ENCODE measurements around the gene NUMA1.
A peak's percentile ranks its signal among the peaks of the same experiment; 100 is the strongest.

NUMA1 gene

GRCh38 chr11:72102162-72102561 lies 21.8 kb upstream of the NUMA1 start:
- no peak for TF ChIP-seq Cebpa-rat (IDR thresholded peaks at IDR 0.05)
- H3K9ac ChIP-seq = peak overlapping the region; percentile 95

GRCh38 chr11:72100462-72100861 lies 20.1 kb upstream of the NUMA1 start:
- H3K27ac ChIP-seq = peak overlapping the region; percentile 37; the same call in 1 of the 2 replicates
- H3K9me3 ChIP-seq = no peaks in the 10 kb centered on the region
- H3K27me3 ChIP-seq = no peaks in the 10 kb centered on the region
- H3K4me3 ChIP-seq = no peak overlapping the region
- TF ChIP-seq Cebpa-rat (IDR thresholded peaks at IDR 0.05) = no peak
- peaks cover 28% of the 10 kb centered on the region for H4K20me1 ChIP-seq
- H3K9ac ChIP-seq = peak overlapping the region; percentile 17; the same call in 1 of the 2 replicates
- H3K36me3 ChIP-seq = peaks cover 64% of the 10 kb centered on the region
- peak overlapping the region; percentile 17 for H3K4me2 ChIP-seq
- H3K4me1 ChIP-seq = peaks cover 35% of the 10 kb centered on the region

More at GRCh38 chr11:72102162-72102561, 21.8 kb upstream of the NUMA1 start:
- H3K27me3 ChIP-seq = no peaks in the 10 kb centered on the region
- H3K9me3 ChIP-seq = no peaks in the 10 kb centered on the region
- H3K36me3 ChIP-seq = peaks cover 50% of the 10 kb centered on the region
- peaks cover 28% of the 10 kb centered on the region for H4K20me1 ChIP-seq
- H3K4me1 ChIP-seq = peaks cover 35% of the 10 kb centered on the region
- H3K27ac ChIP-seq = peak overlapping the region; percentile 97
- H3K4me3 ChIP-seq = peak overlapping the region; percentile 80
- peak overlapping the region; percentile 92 for H3K4me2 ChIP-seq

GRCh38 chr11:72100009-72100408 lies 19.7 kb upstream of the NUMA1 start:
- H3K4me3 ChIP-seq = no peak overlapping the region
- H3K9ac ChIP-seq = peak overlapping the region; percentile 17; the same call in 1 of the 2 replicates
- no peaks in the 10 kb centered on the region for H3K27me3 ChIP-seq
- no peak overlapping the region for H3K4me2 ChIP-seq
- peaks cover 35% of the 10 kb centered on the region for H3K4me1 ChIP-seq
- TF ChIP-seq Cebpa-rat (IDR thresholded peaks at IDR 0.05) = no peak
- H3K36me3 ChIP-seq = peaks cover 69% of the 10 kb centered on the region
- H3K27ac ChIP-seq = no peak overlapping the region
- H4K20me1 ChIP-seq = peaks cover 28% of the 10 kb centered on the region
- H3K9me3 ChIP-seq = no peaks in the 10 kb centered on the region

- H3K27ac ChIP-seq = no peak overlapping the region
- TF ChIP-seq Cebpa-rat (IDR thresholded peaks at IDR 0.05) = no peak
- no peak overlapping the region for H3K9ac ChIP-seq
- H4K20me1 ChIP-seq = peaks cover 28% of the 10 kb centered on the region
- no peaks in the 10 kb centered on the region for H3K9me3 ChIP-seq
- H3K4me1 ChIP-seq = peaks cover 30% of the 10 kb centered on the region
- peaks cover 80% of the 10 kb centered on the region for H3K36me3 ChIP-seq
- H3K4me3 ChIP-seq = no peak overlapping the region
- H3K4me2 ChIP-seq = no peak overlapping the region
- H3K27me3 ChIP-seq = no peaks in the 10 kb centered on the region
Measured at GRCh38 chr11:72098741-72099140, 18.4 kb upstream of the NUMA1 start.

GRCh38 chr11:72091292-72091691 lies 10.9 kb upstream of the NUMA1 start:
- Histone ChIP-seq H3K9me3 (no peaks in the 10 kb centered on the region), H3K36me3 (peaks cover 66% of the 10 kb centered on the region), H3K9ac (no peak overlapping the region), H3K4me1 (peaks cover 11% of the 10 kb centered on the region), H3K4me3 (no peak overlapping the region), H3K27ac (peak overlapping the region; percentile 28; the same call in 1 of the 2 replicates), H4K20me1 (no peaks in the 10 kb centered on the region), H3K27me3 (no peaks in the 10 kb centered on the region), H3K4me2 (peak overlapping the region; percentile 35)
- no peak for TF ChIP-seq Cebpa-rat (IDR thresholded peaks at IDR 0.05)

- no peak for TF ChIP-seq Cebpa-rat (IDR thresholded peaks at IDR 0.05)
- Histone ChIP-seq H3K4me1 (peaks cover 11% of the 10 kb centered on the region), H3K9ac (0 out of 2 replicates have a peak overlapping the region, but pooled peaks have one; percentile 23), H3K36me3 (peaks cover 37% of the 10 kb centered on the region), H3K9me3 (no peaks in the 10 kb centered on the region), H3K27ac (no peak overlapping the region), H4K20me1 (no peaks in the 10 kb centered on the region), H3K27me3 (no peaks in the 10 kb centered on the region), H3K4me2 (no peak overlapping the region), H3K4me3 (no peak overlapping the region)
Measured at GRCh38 chr11:72088076-72088808, 7.9 kb upstream of the NUMA1 start.

GRCh38 chr11:72085621-72086351 lies 5.4 kb upstream of the NUMA1 start:
- H3K27me3 ChIP-seq = no peaks in the 10 kb centered on the region
- peaks cover 30% of the 10 kb centered on the region for H3K36me3 ChIP-seq
- no peak for TF ChIP-seq Cebpa-rat (IDR thresholded peaks at IDR 0.05)
- H3K4me1 ChIP-seq = peaks cover 15% of the 10 kb centered on the region
- no peak overlapping the region for H3K4me2 ChIP-seq
- no peak overlapping the region for H3K27ac ChIP-seq
- H3K9ac ChIP-seq = no peak overlapping the region
- no peaks in the 10 kb centered on the region for H4K20me1 ChIP-seq
- H3K4me3 ChIP-seq = no peak overlapping the region
- H3K9me3 ChIP-seq = no peaks in the 10 kb centered on the region

- Histone ChIP-seq H3K4me2 (no peak overlapping the region), H3K36me3 (peaks cover 22% of the 10 kb centered on the region), H3K4me3 (no peak overlapping the region), H3K9ac (no peak overlapping the region), H3K27ac (no peak overlapping the region), H3K27me3 (no peaks in the 10 kb centered on the region), H3K9me3 (no peaks in the 10 kb centered on the region), H3K4me1 (peaks cover 16% of the 10 kb centered on the region), H4K20me1 (no peaks in the 10 kb centered on the region)
- no peak for TF ChIP-seq Cebpa-rat (IDR thresholded peaks at IDR 0.05)
Measured at GRCh38 chr11:72084965-72085364, 4.6 kb upstream of the NUMA1 start.

- H4K20me1 ChIP-seq = peaks cover 8% of the 10 kb centered on the region
- no peaks in the 10 kb centered on the region for H3K9me3 ChIP-seq
- no peak overlapping the region for H3K9ac ChIP-seq
- H3K4me2 ChIP-seq = no peak overlapping the region
- peaks cover 13% of the 10 kb centered on the region for H3K36me3 ChIP-seq
- no peak for TF ChIP-seq Cebpa-rat (IDR thresholded peaks at IDR 0.05)
- no peaks in the 10 kb centered on the region for H3K27me3 ChIP-seq
- no peak overlapping the region for H3K27ac ChIP-seq
- peaks cover 24% of the 10 kb centered on the region for H3K4me1 ChIP-seq
- H3K4me3 ChIP-seq = no peak overlapping the region
Measured at GRCh38 chr11:72084076-72084475, 3.7 kb upstream of the NUMA1 start.

GRCh38 chr11:72083414-72083813 lies 3.1 kb upstream of the NUMA1 start:
- Histone ChIP-seq H3K27ac (no peak overlapping the region), H3K9ac (no peak overlapping the region)
- TF ChIP-seq Cebpa-rat (IDR thresholded peaks at IDR 0.05) = no peak

More at GRCh38 chr11:72083414-72083813, 3.1 kb upstream of the NUMA1 start:
- Histone ChIP-seq H4K20me1 (peaks cover 15% of the 10 kb centered on the region), H3K36me3 (peaks cover 6% of the 10 kb centered on the region; the same call in 1 of the 2 replicates), H3K9me3 (no peaks in the 10 kb centered on the region), H3K4me2 (no peak overlapping the region), H3K27me3 (no peaks in the 10 kb centered on the region), H3K4me1 (peaks cover 31% of the 10 kb centered on the region), H3K4me3 (no peak overlapping the region)
